ENCODE measurements around the gene GMFB. TPM values are rescaled to one million over a fixed set of nuclear protein-coding genes. Genes with fewer than 3 reads are reported as not detected.

The GMFB gene
- total RNA-seq, 1 donor from 2014 or later, result 67.1 TPM

- H3K4me3 Mint-ChIP-seq (ENCODE audit: unreplicated experiment), result no peak overlapping the region
- H3K27me3 Mint-ChIP-seq (ENCODE audit: unreplicated experiment), result no peaks in the 10 kb centered on the region
- H3K9me3 Mint-ChIP-seq (ENCODE audit: unreplicated experiment), result no peaks in the 10 kb centered on the region
- no peak for DNase-seq
- H3K27ac Mint-ChIP-seq (ENCODE audit: unreplicated experiment), result no peak overlapping the region
- no peaks in the 10 kb centered on the region for H3K4me1 Mint-ChIP-seq (ENCODE audit: low read depth, unreplicated experiment)
- no peaks in the 10 kb centered on the region for H3K36me3 Mint-ChIP-seq (ENCODE audit: unreplicated experiment)
- TF ChIP-seq CTCF (IDR thresholded peaks at IDR 0.05; ENCODE audit: partially characterized antibody, unreplicated experiment), result no peak
Measured at GRCh38 chr14:54502602-54503001, 13.8 kb upstream of the GMFB start.

GRCh38 chr14:54501480-54501879 is 12.7 kb upstream of the GMFB start:
- H3K36me3 Mint-ChIP-seq (ENCODE audit: unreplicated experiment), result no peaks in the 10 kb centered on the region
- no peak for TF ChIP-seq CTCF (IDR thresholded peaks at IDR 0.05; ENCODE audit: partially characterized antibody, unreplicated experiment)
- no peak for DNase-seq
- H3K4me3 Mint-ChIP-seq (ENCODE audit: unreplicated experiment), result no peak overlapping the region
- no peak overlapping the region for H3K27ac Mint-ChIP-seq (ENCODE audit: unreplicated experiment)
- no peaks in the 10 kb centered on the region for H3K27me3 Mint-ChIP-seq (ENCODE audit: unreplicated experiment)
- no peaks in the 10 kb centered on the region for H3K9me3 Mint-ChIP-seq (ENCODE audit: unreplicated experiment)
- H3K4me1 Mint-ChIP-seq (ENCODE audit: low read depth, unreplicated experiment), result no peaks in the 10 kb centered on the region

DNA sequence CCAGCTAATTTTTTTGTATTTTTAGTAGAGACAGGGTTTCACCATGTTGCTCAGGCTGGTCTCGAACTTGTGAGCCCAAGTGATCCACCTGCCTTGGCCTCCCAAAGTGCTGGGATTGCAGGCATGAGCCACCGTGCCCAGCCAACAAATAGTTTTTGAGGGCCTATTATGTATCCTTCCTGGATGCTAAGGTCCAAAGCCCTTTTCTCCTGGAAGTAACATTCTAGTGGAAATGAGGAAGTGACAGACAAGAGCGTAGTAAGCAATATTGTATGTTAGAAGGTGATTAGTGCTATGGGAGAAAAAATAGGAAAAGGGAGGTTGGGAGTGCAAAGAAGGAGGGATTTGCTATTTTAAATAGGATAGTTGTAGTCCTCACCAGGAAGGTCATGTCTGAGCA is 12.0 kb upstream of the GMFB start:
- Mint-ChIP-seq H3K36me3 (ENCODE audit: unreplicated experiment) (no peaks in the 10 kb centered on the region), H3K27me3 (ENCODE audit: unreplicated experiment) (no peaks in the 10 kb centered on the region), H3K27ac (ENCODE audit: unreplicated experiment) (no peak overlapping the region), H3K9me3 (ENCODE audit: unreplicated experiment) (no peaks in the 10 kb centered on the region), H3K4me1 (ENCODE audit: low read depth, unreplicated experiment) (no peaks in the 10 kb centered on the region), H3K4me3 (ENCODE audit: unreplicated experiment) (no peak overlapping the region)
- DNase-seq, result no peak
- no peak for TF ChIP-seq CTCF (IDR thresholded peaks at IDR 0.05; ENCODE audit: partially characterized antibody, unreplicated experiment)

DNA sequence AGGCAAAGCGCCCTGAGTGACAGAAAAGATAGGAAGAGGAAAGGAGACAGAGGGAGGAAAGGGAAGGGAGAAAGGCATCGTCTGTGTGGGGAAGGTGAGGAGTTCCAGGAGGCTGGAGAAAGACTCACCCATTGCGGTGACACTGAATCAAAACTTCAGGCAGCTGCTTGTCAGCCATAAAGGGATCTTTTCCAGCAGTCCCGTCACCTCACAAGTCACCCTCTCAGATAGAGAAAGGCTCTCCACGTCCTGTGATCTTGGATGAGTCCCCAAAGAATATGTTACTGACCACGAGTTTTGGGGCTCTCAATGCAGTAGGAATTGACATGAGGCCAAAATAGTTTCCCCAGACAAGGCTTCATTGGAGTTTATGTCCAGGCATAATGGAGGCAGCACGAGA is 9.8 kb upstream of the GMFB start:
- no peak for TF ChIP-seq CTCF (IDR thresholded peaks at IDR 0.05; ENCODE audit: partially characterized antibody, unreplicated experiment)
- no peak overlapping the region for H3K27ac Mint-ChIP-seq (ENCODE audit: unreplicated experiment)
- H3K36me3 Mint-ChIP-seq (ENCODE audit: unreplicated experiment), result no peaks in the 10 kb centered on the region
- no peaks in the 10 kb centered on the region for H3K27me3 Mint-ChIP-seq (ENCODE audit: unreplicated experiment)
- H3K9me3 Mint-ChIP-seq (ENCODE audit: unreplicated experiment), result no peaks in the 10 kb centered on the region
- H3K4me1 Mint-ChIP-seq (ENCODE audit: low read depth, unreplicated experiment), result no peaks in the 10 kb centered on the region
- no peak for DNase-seq
- no peak overlapping the region for H3K4me3 Mint-ChIP-seq (ENCODE audit: unreplicated experiment)

DNA sequence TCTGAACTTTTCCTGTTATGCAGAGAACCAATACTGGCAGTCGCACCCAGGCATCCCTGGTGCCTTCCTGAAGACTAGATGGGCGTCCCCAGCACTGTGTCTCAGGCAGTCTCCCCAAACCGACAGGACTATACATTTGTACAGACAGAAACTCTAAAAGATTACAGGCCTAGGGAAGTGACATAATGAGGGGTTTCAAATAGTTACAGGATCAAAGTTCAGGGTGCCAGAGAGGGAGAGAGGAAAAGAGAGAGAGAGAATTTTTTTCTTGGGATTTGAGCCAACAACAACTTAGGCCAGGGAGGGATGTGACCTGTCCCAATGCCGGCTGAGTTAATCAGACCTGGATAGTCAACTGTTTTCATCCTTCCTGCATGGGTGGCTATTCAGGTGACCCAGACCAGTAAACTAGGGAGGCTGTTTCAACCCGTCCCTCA is 9.3 kb upstream of the GMFB start:
- no peaks in the 10 kb centered on the region for H3K27me3 Mint-ChIP-seq (ENCODE audit: unreplicated experiment)
- no peak overlapping the region for H3K27ac Mint-ChIP-seq (ENCODE audit: unreplicated experiment)
- H3K4me3 Mint-ChIP-seq (ENCODE audit: unreplicated experiment), result no peak overlapping the region
- DNase-seq, result no peak
- no peaks in the 10 kb centered on the region for H3K36me3 Mint-ChIP-seq (ENCODE audit: unreplicated experiment)
- no peaks in the 10 kb centered on the region for H3K9me3 Mint-ChIP-seq (ENCODE audit: unreplicated experiment)
- H3K4me1 Mint-ChIP-seq (ENCODE audit: low read depth, unreplicated experiment), result no peaks in the 10 kb centered on the region
- no peak for TF ChIP-seq CTCF (IDR thresholded peaks at IDR 0.05; ENCODE audit: partially characterized antibody, unreplicated experiment)
